Endothelial cell of umbilical vein (primary cell): ENCODE results near the gene SIDT1. TPM values are rescaled to one million over a fixed set of nuclear protein-coding genes. Genes with fewer than 3 reads are reported as not detected.

Experiments used
- BruUV-seq: library from RNA; stranded (reverse); fragments of 400-500 nt; replicated peaks from 2 replicates; lab custom pipeline; 2021; lab: Mats Ljungman, UMichigan
- CTCF ChIA-PET: fragments of 300-600, 350-600 bp; sonication (Branson Sonifier 250); formaldehyde crosslinking; loops from one replicate; lab custom pipeline; 2021; ENCODE audit warnings: antibody characterized with exemption, inconsistent platforms; lab: Charles Lee
- POLR2A ChIA-PET: fragments of 300-600, 350-600 bp; sonication (Branson Sonifier 250); formaldehyde crosslinking; loops from one replicate; lab custom pipeline; 2021; ENCODE audit warnings: antibody characterized with exemption, inconsistent platforms; lab: Charles Lee
- DNase-seq: peaks from one replicate; pipeline ENCODE4 v3.0.0-alpha.2; 2011; ENCODE audit warnings: low read depth, low spot score
- FAIRE-seq: peaks from 2 replicates; lab custom pipeline; 2011; peaks lifted over from hg19 to GRCh38; lab: Jason Lieb, UNC
- H2AFZ ChIP-seq: 2 replicates; pipeline ENCODE4 v1.6.0; 2012; ENCODE audit warnings: low read depth, low read length, control low read depth, inconsistent platforms
- H3K27ac ChIP-seq: 2 replicates; pipeline ENCODE4 v1.5.1; 2011; ENCODE audit warnings: low read depth, mild to moderate bottlenecking, control low read depth, low read length, moderate library complexity; ENCODE audit not compliant: insufficient read depth
- H3K27me3 ChIP-seq, 2 experiments: 2 replicates each; pipeline versions ENCODE4 v1.6.0 to v1.6.1; 2011; ENCODE audit warnings: low read length in 2 of 2, mixed read lengths in 1 of 2; ENCODE audit not compliant: control insufficient read depth in 2 of 2, insufficient read depth in 2 of 2
- H3K36me3 ChIP-seq, 2 experiments: 2 replicates in 1 of 2; 3 replicates in 1 of 2; pipeline ENCODE4 v1.5.1; 2011; ENCODE audit warnings: low read length in 2 of 2, mild to moderate bottlenecking in 1 of 2, moderate library complexity in 1 of 2; ENCODE audit not compliant: control insufficient read depth in 2 of 2, insufficient read depth in 2 of 2; ENCODE audit errors: extremely low read depth in 1 of 2
- H3K4me1 ChIP-seq: 3 replicates; pipeline ENCODE4 v1.5.1; 2011; ENCODE audit warnings: mild to moderate bottlenecking, low read length; ENCODE audit not compliant: control insufficient read depth, insufficient read depth; ENCODE audit errors: extremely low read depth
- H3K4me2 ChIP-seq: 2 replicates; pipeline ENCODE4 v1.6.1; 2011; ENCODE audit warnings: low read length, control low read depth, mixed read lengths; ENCODE audit not compliant: insufficient read depth
- H3K4me3 ChIP-seq, 3 experiments: fragments of 200-600 bp in 1 of 3; sonication (generic), shearing (Covaris generic) in 1 of 3; replicated peaks in 1 of 3; 2 replicates each; pipeline ENCODE4 v1.5.1; 2011 to 2016; ENCODE audit warnings: control low read depth in 3 of 3, low read length in 3 of 3, mild to moderate bottlenecking in 2 of 3, inconsistent platforms in 1 of 3, low read depth in 1 of 3, moderate library complexity in 1 of 3; ENCODE audit not compliant: insufficient read depth in 1 of 3
- H3K79me2 ChIP-seq: 2 replicates; pipeline ENCODE4 v1.6.0; 2012; ENCODE audit warnings: low read length, inconsistent platforms; ENCODE audit not compliant: control insufficient read depth, insufficient read depth
- H3K9ac ChIP-seq: replicated peaks from 2 replicates; pipeline ENCODE3; 2011; ENCODE audit warnings: low read length, control low read depth; ENCODE audit not compliant: insufficient read depth; ENCODE audit errors: extremely low read depth
- H3K9me1 ChIP-seq: replicated peaks from 3 replicates; pipeline ENCODE4 v1.6.0; 2011; ENCODE audit warnings: mild to moderate bottlenecking, low read length; ENCODE audit not compliant: control insufficient read depth, insufficient read depth; ENCODE audit errors: extremely low read depth
- H3K9me3 ChIP-seq: replicated peaks from 2 replicates; pipeline ENCODE4 v1.5.1; 2012; ENCODE audit warnings: low read length, inconsistent platforms; ENCODE audit not compliant: control insufficient read depth, insufficient read depth
- H4K20me1 ChIP-seq: replicated peaks from 2 replicates; pipeline ENCODE3; 2011; ENCODE audit warnings: mild to moderate bottlenecking, low read length; ENCODE audit not compliant: control insufficient read depth, insufficient read depth; ENCODE audit errors: extremely low read depth
- EZH2 ChIP-seq: IDR thresholded peaks from 2 replicates; pipeline ENCODE4 v1.6.1; 2012; ENCODE audit warnings: borderline replicate concordance, low read depth, mild to moderate bottlenecking, moderate library complexity, low read length, inconsistent platforms; ENCODE audit not compliant: severe bottlenecking
- FOS ChIP-seq: IDR thresholded peaks from 2 replicates; pipeline ENCODE4 v1.6.1; 2011; ENCODE audit warnings: mild to moderate bottlenecking, low read length, moderate library complexity, borderline replicate concordance; ENCODE audit not compliant: insufficient read depth
- GATA2 ChIP-seq: IDR thresholded peaks from 2 replicates; pipeline ENCODE4 v1.7.0; 2011; ENCODE audit warnings: low read depth, mild to moderate bottlenecking, moderate library complexity, mixed read lengths, low read length; ENCODE audit not compliant: insufficient read length, insufficient read depth
- JUN ChIP-seq: IDR thresholded peaks from 2 replicates; pipeline ENCODE4 v1.6.1; 2011; ENCODE audit warnings: borderline replicate concordance, low read depth; ENCODE audit not compliant: insufficient read length, insufficient read depth
- MYC ChIP-seq: IDR thresholded peaks from one replicate; pipeline ENCODE4 v1.6.1; 2011; ENCODE audit warnings: mild to moderate bottlenecking, low read depth, low read length
- POLR2A ChIP-seq: IDR thresholded peaks from 2 replicates; pipeline ENCODE4 v1.6.1; 2012; ENCODE audit warnings: low read depth, mild to moderate bottlenecking, control low read depth, low read length
- POLR2AphosphoS5 ChIP-seq: IDR thresholded peaks from 2 replicates; pipeline ENCODE4 v1.6.1; 2012; ENCODE audit warnings: low read depth, mild to moderate bottlenecking, control low read depth, low read length, moderate library complexity; ENCODE audit not compliant: insufficient read depth
- dilution Hi-C: fragments of 300-500 bp; cut with MboI; formaldehyde crosslinking; loops from one replicate; pipeline ENCODE4 v1.15.0; 2019; ENCODE audit warnings: low sequenced_read_pairs; ENCODE audit not compliant: extremely low pct_ligation_motif_present
- intact Hi-C: fragments of 100-400 bp; cut with micrococcal nuclease; formaldehyde crosslinking; loops from one replicate; pipeline ENCODE4 v1.10.0; 2022
- polyA plus RNA-seq, 4 experiments: library from polyadenylated mRNA; depleted of rRNA in 3 of 4; stranded (reverse) in 3 of 4; unstranded in 1 of 4; fragments of >200 nt; gene quantifications; 2 replicates each; pipeline versions ENCODE4 v1.2.1 to v1.2.3, GENCODE V29; 2011 to 2012; ENCODE audit warnings: missing spikeins in 1 of 4
- total RNA-seq: library from RNA; stranded (reverse); gene quantifications from 2 replicates; pipeline ENCODE4 v1.2.3, GENCODE V29; 2021
- TF ChIP-seq, protein P1 (sequence below), 2 donors: IDR thresholded peaks; 1 replicate in 1 of 2; 2 replicates in 1 of 2; pipeline ENCODE4 v1.5.1; 2011; ENCODE audit warnings: low read length in 2 of 2, mild to moderate bottlenecking in 2 of 2, moderate library complexity in 2 of 2, control low read depth in 1 of 2, inconsistent platforms in 1 of 2, low read depth in 1 of 2; ENCODE audit not compliant: insufficient read depth in 1 of 2; ENCODE audit errors: extremely low read depth in 1 of 2
- TF ChIP-seq, protein P2 (sequence below): IDR thresholded peaks from 2 replicates; pipeline ENCODE4 v1.6.1; 2011; ENCODE audit not compliant: insufficient read depth, insufficient read length

SIDT1 gene
- total and polyA plus RNA-seq, 2 donors (not counting 3 experiments of a cell fraction or from before 2014, with no cell fraction given) = 0.07 TPM; not detected in 1

- DNase-seq (peak; percentile 73), FAIRE-seq (no peak)
- BruUV-seq = no TSS peak
- TF ChIP-seq POLR2A (no peak), EZH2 (no peak), POLR2AphosphoS5 (no peak), MYC (no peak), JUN (no peak), GATA2 (no peak), FOS (no peak)
- TF ChIP-seq, protein P1, sequence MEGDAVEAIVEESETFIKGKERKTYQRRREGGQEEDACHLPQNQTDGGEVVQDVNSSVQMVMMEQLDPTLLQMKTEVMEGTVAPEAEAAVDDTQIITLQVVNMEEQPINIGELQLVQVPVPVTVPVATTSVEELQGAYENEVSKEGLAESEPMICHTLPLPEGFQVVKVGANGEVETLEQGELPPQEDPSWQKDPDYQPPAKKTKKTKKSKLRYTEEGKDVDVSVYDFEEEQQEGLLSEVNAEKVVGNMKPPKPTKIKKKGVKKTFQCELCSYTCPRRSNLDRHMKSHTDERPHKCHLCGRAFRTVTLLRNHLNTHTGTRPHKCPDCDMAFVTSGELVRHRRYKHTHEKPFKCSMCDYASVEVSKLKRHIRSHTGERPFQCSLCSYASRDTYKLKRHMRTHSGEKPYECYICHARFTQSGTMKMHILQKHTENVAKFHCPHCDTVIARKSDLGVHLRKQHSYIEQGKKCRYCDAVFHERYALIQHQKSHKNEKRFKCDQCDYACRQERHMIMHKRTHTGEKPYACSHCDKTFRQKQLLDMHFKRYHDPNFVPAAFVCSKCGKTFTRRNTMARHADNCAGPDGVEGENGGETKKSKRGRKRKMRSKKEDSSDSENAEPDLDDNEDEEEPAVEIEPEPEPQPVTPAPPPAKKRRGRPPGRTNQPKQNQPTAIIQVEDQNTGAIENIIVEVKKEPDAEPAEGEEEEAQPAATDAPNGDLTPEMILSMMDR (IDR thresholded peaks at IDR 0.05; ENCODE audit: extremely low read depth in 1 of 2, insufficient read depth in 1 of 2, low read depth in 1 of 2, low read length in 2 of 2) = no peak
- TF ChIP-seq, protein P2, sequence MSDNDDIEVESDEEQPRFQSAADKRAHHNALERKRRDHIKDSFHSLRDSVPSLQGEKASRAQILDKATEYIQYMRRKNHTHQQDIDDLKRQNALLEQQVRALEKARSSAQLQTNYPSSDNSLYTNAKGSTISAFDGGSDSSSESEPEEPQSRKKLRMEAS = no peak
- H3K79me2 ChIP-seq = no peaks in the 10 kb centered on the region
- no peaks in the 10 kb centered on the region for H4K20me1 ChIP-seq
- no peaks in the 10 kb centered on the region for H3K36me3 ChIP-seq
- no peaks in the 10 kb centered on the region for H3K9me1 ChIP-seq
- no peak overlapping the region for H3K9ac ChIP-seq
- no peak overlapping the region for H3K27ac ChIP-seq
- dilution Hi-C loops (no loop called here), intact Hi-C loops (loop anchor here (1.0 to 2.0 kb wide), 2 partner anchors 16 to 67 kb away; no protein-coding TSS in a partner anchor)
- peaks cover 11% of the 10 kb centered on the region for H3K4me1 ChIP-seq
- H3K4me2 ChIP-seq = no peak overlapping the region
- ChIA-PET CTCF (interaction anchor here (1.1 to 3.2 kb wide), 5 partner anchors 16 to 68 kb away, joined by 3 to 22 read pairs (median 4); partner anchors contain the start of gene SPICE1), POLR2A (interaction anchor here (0.8 kb wide), 1 partner anchor 46 kb away, joined by 3 read pairs; the partner anchor contains the start of gene SPICE1)
- no peaks in the 10 kb centered on the region for H3K9me3 ChIP-seq
- no peak overlapping the region for H2AFZ ChIP-seq
- no peak overlapping the region for H3K4me3 ChIP-seq
- H3K27me3 ChIP-seq = peaks cover 2 to 3% of the 10 kb centered on the region in 2 experiments
Observed at GRCh38 chr3:113560831-113561623, 28.7 kb downstream of the SIDT1 start.
